Measurements from ENCODE around the gene PLA2R1.

Gene PLA2R1

GRCh38 chr2:160085662-160086061 lies 23.2 kb upstream of the PLA2R1 start:
- H3K9me3 ChIP-seq (replicated peaks in 1 of 2; ENCODE audit: control insufficient read depth in 2 of 2, insufficient read depth in 1 of 2, low read depth in 1 of 2, low read length in 2 of 2), result peaks cover 15 to 25% of the 10 kb centered on the region in 2 donors
- no peak overlapping the region for H4K91ac ChIP-seq (ENCODE audit: low read depth, low read length, poor library complexity)
- H2BK15ac ChIP-seq (ENCODE audit: low read length), result no peak overlapping the region
- no peak overlapping the region for H2BK120ac ChIP-seq (ENCODE audit: low read depth, low read length)
- no peak overlapping the region for H4K8ac ChIP-seq (ENCODE audit: low read depth, low read length)
- no peak for DNase-seq (ENCODE audit: low spot score)
- H2AFZ ChIP-seq (ENCODE audit: low read length), result no peak overlapping the region
- no peaks in the 10 kb centered on the region for H3K36me3 ChIP-seq (replicated peaks in 1 of 2; ENCODE audit: control insufficient read depth in 2 of 2, insufficient read depth in 2 of 2, low read length in 2 of 2)
- no peak overlapping the region for H3K27ac ChIP-seq (replicated peaks; ENCODE audit: low read length)
- no peaks in the 10 kb centered on the region for H3K27me3 ChIP-seq (ENCODE audit: control insufficient read depth in 3 of 3, insufficient read depth in 3 of 3, low read depth in 1 of 3, low read length in 3 of 3)
- no peak overlapping the region for H3K23ac ChIP-seq (ENCODE audit: low read depth, low read length, poor library complexity)
- no peak overlapping the region for H3K18ac ChIP-seq (ENCODE audit: low read length)
- H3K79me1 ChIP-seq (ENCODE audit: low read depth, low read length), result no peaks in the 10 kb centered on the region
- no peak overlapping the region for H3K4me2 ChIP-seq (ENCODE audit: insufficient read depth, low read length, poor library complexity, severe bottlenecking)
- no peak overlapping the region for H3K4ac ChIP-seq (ENCODE audit: low read length)
- no peaks in the 10 kb centered on the region for H3K4me1 ChIP-seq (ENCODE audit: control insufficient read depth in 2 of 2, insufficient read depth in 1 of 2, low read depth in 1 of 2, low read length in 2 of 2)
- no peak overlapping the region for H3K14ac ChIP-seq (ENCODE audit: low read length)
- H2AK5ac ChIP-seq (ENCODE audit: low read depth, low read length), result no peak overlapping the region
- H3K4me3 ChIP-seq (ENCODE audit: low read length in 2 of 2), result no peak overlapping the region
- H3K9ac ChIP-seq (ENCODE audit: low read depth, low read length, poor library complexity), result no peak overlapping the region
- no peak overlapping the region for H2BK5ac ChIP-seq (ENCODE audit: low read length)
- H2BK12ac ChIP-seq (ENCODE audit: low read length), result no peak overlapping the region
- no CpG with 5 or more reads among the region's 3 CpGs for WGBS, 2 donors (ENCODE audit: extremely low coverage in 2 of 2, insufficient read length in 2 of 2, insufficient replicate concordance in 1 of 2)

- no peak overlapping the region for H3K27ac ChIP-seq (replicated peaks; ENCODE audit: low read length)
- no peak for DNase-seq (ENCODE audit: low spot score)
- WGBS, 2 donors (ENCODE audit: extremely low coverage in 2 of 2, insufficient read length in 2 of 2, insufficient replicate concordance in 1 of 2), result no CpG with 5 or more reads among the region's 4 CpGs
Measured at GRCh38 chr2:160077912-160078810, 15.7 kb upstream of the PLA2R1 start.

GRCh38 chr2:160076914-160077313 lies 14.5 kb upstream of the PLA2R1 start:
- H3K27me3 ChIP-seq (ENCODE audit: control insufficient read depth in 3 of 3, insufficient read depth in 3 of 3, low read depth in 1 of 3, low read length in 3 of 3), result no peaks in the 10 kb centered on the region
- no peak overlapping the region for H4K8ac ChIP-seq (ENCODE audit: low read depth, low read length)
- H3K27ac ChIP-seq (replicated peaks; ENCODE audit: low read length), result no peak overlapping the region
- WGBS, 2 donors (ENCODE audit: extremely low coverage in 2 of 2, insufficient read length in 2 of 2, insufficient replicate concordance in 1 of 2), result no CpG with 5 or more reads among the region's 4 CpGs
- no peak overlapping the region for H3K4me3 ChIP-seq (ENCODE audit: low read length in 2 of 2)
- H3K9me3 ChIP-seq (replicated peaks in 1 of 2; ENCODE audit: control insufficient read depth in 2 of 2, insufficient read depth in 1 of 2, low read depth in 1 of 2, low read length in 2 of 2), result peaks cover 0 to 2% of the 10 kb centered on the region in 2 donors
- H2BK12ac ChIP-seq (ENCODE audit: low read length), result no peak overlapping the region
- H3K4me2 ChIP-seq (ENCODE audit: insufficient read depth, low read length, poor library complexity, severe bottlenecking), result no peak overlapping the region
- no peak overlapping the region for H3K18ac ChIP-seq (ENCODE audit: low read length)
- H3K4ac ChIP-seq (ENCODE audit: low read length), result no peak overlapping the region
- peak overlapping the region; percentile 18 for H2AFZ ChIP-seq (ENCODE audit: low read length)
- H3K4me1 ChIP-seq (ENCODE audit: control insufficient read depth in 2 of 2, insufficient read depth in 1 of 2, low read depth in 1 of 2, low read length in 2 of 2), result no peaks in the 10 kb centered on the region
- no peak for DNase-seq (ENCODE audit: low spot score)
- H3K23ac ChIP-seq (ENCODE audit: low read depth, low read length, poor library complexity), result no peak overlapping the region
- H3K14ac ChIP-seq (ENCODE audit: low read length), result no peak overlapping the region
- H2AK5ac ChIP-seq (ENCODE audit: low read depth, low read length), result no peak overlapping the region
- H3K9ac ChIP-seq (ENCODE audit: low read depth, low read length, poor library complexity), result no peak overlapping the region
- H2BK5ac ChIP-seq (ENCODE audit: low read length), result no peak overlapping the region
- no peaks in the 10 kb centered on the region for H3K79me1 ChIP-seq (ENCODE audit: low read depth, low read length)
- no peak overlapping the region for H2BK15ac ChIP-seq (ENCODE audit: low read length)
- no peaks in the 10 kb centered on the region for H3K36me3 ChIP-seq (replicated peaks in 1 of 2; ENCODE audit: control insufficient read depth in 2 of 2, insufficient read depth in 2 of 2, low read length in 2 of 2)
- no peak overlapping the region for H4K91ac ChIP-seq (ENCODE audit: low read depth, low read length, poor library complexity)
- no peak overlapping the region for H2BK120ac ChIP-seq (ENCODE audit: low read depth, low read length)

More at GRCh38 chr2:160077912-160078810, 15.7 kb upstream of the PLA2R1 start:
- Histone ChIP-seq H3K4me1 (ENCODE audit: control insufficient read depth in 2 of 2, insufficient read depth in 1 of 2, low read depth in 1 of 2, low read length in 2 of 2) (no peaks in the 10 kb centered on the region), H3K4me2 (ENCODE audit: insufficient read depth, low read length, poor library complexity, severe bottlenecking) (no peak overlapping the region), H3K36me3 (replicated peaks in 1 of 2; ENCODE audit: control insufficient read depth in 2 of 2, insufficient read depth in 2 of 2, low read length in 2 of 2) (no peaks in the 10 kb centered on the region), H3K4me3 (ENCODE audit: low read length in 2 of 2) (no peak overlapping the region), H2BK12ac (ENCODE audit: low read length) (no peak overlapping the region), H4K8ac (ENCODE audit: low read depth, low read length) (no peak overlapping the region), H3K23ac (ENCODE audit: low read depth, low read length, poor library complexity) (no peak overlapping the region), H2BK15ac (ENCODE audit: low read length) (no peak overlapping the region), H2AFZ (ENCODE audit: low read length) (no peak overlapping the region), H2BK120ac (ENCODE audit: low read depth, low read length) (no peak overlapping the region), H4K91ac (ENCODE audit: low read depth, low read length, poor library complexity) (no peak overlapping the region), H3K9ac (ENCODE audit: low read depth, low read length, poor library complexity) (no peak overlapping the region), H2BK5ac (ENCODE audit: low read length) (no peak overlapping the region), H3K18ac (ENCODE audit: low read length) (no peak overlapping the region), H3K79me1 (ENCODE audit: low read depth, low read length) (no peaks in the 10 kb centered on the region), H2AK5ac (ENCODE audit: low read depth, low read length) (no peak overlapping the region), H3K9me3 (replicated peaks in 1 of 2; ENCODE audit: control insufficient read depth in 2 of 2, insufficient read depth in 1 of 2, low read depth in 1 of 2, low read length in 2 of 2) (no peaks in the 10 kb centered on the region), H3K27me3 (ENCODE audit: control insufficient read depth in 3 of 3, insufficient read depth in 3 of 3, low read depth in 1 of 3, low read length in 3 of 3) (no peaks in the 10 kb centered on the region), H3K14ac (ENCODE audit: low read length) (no peak overlapping the region), H3K4ac (ENCODE audit: low read length) (no peak overlapping the region)

- no peak overlapping the region for H3K14ac ChIP-seq (ENCODE audit: low read length)
- no peak overlapping the region for H2BK5ac ChIP-seq (ENCODE audit: low read length)
- no peaks in the 10 kb centered on the region for H3K36me3 ChIP-seq (replicated peaks in 1 of 2; ENCODE audit: control insufficient read depth in 2 of 2, insufficient read depth in 2 of 2, low read length in 2 of 2)
- H2BK12ac ChIP-seq (ENCODE audit: low read length), result no peak overlapping the region
- no peak overlapping the region for H3K4me3 ChIP-seq (ENCODE audit: low read length in 2 of 2)
- no peak overlapping the region for H3K27ac ChIP-seq (replicated peaks; ENCODE audit: low read length)
- no peak overlapping the region for H3K23ac ChIP-seq (ENCODE audit: low read depth, low read length, poor library complexity)
- no peak overlapping the region for H2AFZ ChIP-seq (ENCODE audit: low read length)
- H2BK15ac ChIP-seq (ENCODE audit: low read length), result no peak overlapping the region
- WGBS, 2 donors (ENCODE audit: extremely low coverage in 2 of 2, insufficient read length in 2 of 2, insufficient replicate concordance in 1 of 2), result no CpG with 5 or more reads among the region's 2 CpGs
- no peak overlapping the region for H4K8ac ChIP-seq (ENCODE audit: low read depth, low read length)
- no peak overlapping the region for H2BK120ac ChIP-seq (ENCODE audit: low read depth, low read length)
- no peak overlapping the region for H3K4ac ChIP-seq (ENCODE audit: low read length)
- no peak overlapping the region for H3K18ac ChIP-seq (ENCODE audit: low read length)
- no peak overlapping the region for H4K91ac ChIP-seq (ENCODE audit: low read depth, low read length, poor library complexity)
- H3K4me2 ChIP-seq (ENCODE audit: insufficient read depth, low read length, poor library complexity, severe bottlenecking), result no peak overlapping the region
- no peak overlapping the region for H3K9ac ChIP-seq (ENCODE audit: low read depth, low read length, poor library complexity)
- DNase-seq (ENCODE audit: low spot score), result no peak
- H3K27me3 ChIP-seq (ENCODE audit: control insufficient read depth in 3 of 3, insufficient read depth in 3 of 3, low read depth in 1 of 3, low read length in 3 of 3), result no peaks in the 10 kb centered on the region
- H2AK5ac ChIP-seq (ENCODE audit: low read depth, low read length), result no peak overlapping the region
- H3K9me3 ChIP-seq (replicated peaks in 1 of 2; ENCODE audit: control insufficient read depth in 2 of 2, insufficient read depth in 1 of 2, low read depth in 1 of 2, low read length in 2 of 2), result peaks cover 0 to 2% of the 10 kb centered on the region in 2 donors
- no peaks in the 10 kb centered on the region for H3K79me1 ChIP-seq (ENCODE audit: low read depth, low read length)
- H3K4me1 ChIP-seq (ENCODE audit: control insufficient read depth in 2 of 2, insufficient read depth in 1 of 2, low read depth in 1 of 2, low read length in 2 of 2), result no peaks in the 10 kb centered on the region
Measured at GRCh38 chr2:160076241-160076640, 13.8 kb upstream of the PLA2R1 start.

All from neuronal stem cell (in vitro differentiated cells).